Measurements from ENCODE around the gene DNAJB8. TPM values are rescaled to one million over a fixed set of nuclear protein-coding genes. Genes with fewer than 3 reads are reported as not detected.

Gene DNAJB8
- total and polyA plus RNA-seq, 9 of the 15 experiments (the other 6 are each of a cell fraction or from before 2014, with no cell fraction given): not detected

DNA sequence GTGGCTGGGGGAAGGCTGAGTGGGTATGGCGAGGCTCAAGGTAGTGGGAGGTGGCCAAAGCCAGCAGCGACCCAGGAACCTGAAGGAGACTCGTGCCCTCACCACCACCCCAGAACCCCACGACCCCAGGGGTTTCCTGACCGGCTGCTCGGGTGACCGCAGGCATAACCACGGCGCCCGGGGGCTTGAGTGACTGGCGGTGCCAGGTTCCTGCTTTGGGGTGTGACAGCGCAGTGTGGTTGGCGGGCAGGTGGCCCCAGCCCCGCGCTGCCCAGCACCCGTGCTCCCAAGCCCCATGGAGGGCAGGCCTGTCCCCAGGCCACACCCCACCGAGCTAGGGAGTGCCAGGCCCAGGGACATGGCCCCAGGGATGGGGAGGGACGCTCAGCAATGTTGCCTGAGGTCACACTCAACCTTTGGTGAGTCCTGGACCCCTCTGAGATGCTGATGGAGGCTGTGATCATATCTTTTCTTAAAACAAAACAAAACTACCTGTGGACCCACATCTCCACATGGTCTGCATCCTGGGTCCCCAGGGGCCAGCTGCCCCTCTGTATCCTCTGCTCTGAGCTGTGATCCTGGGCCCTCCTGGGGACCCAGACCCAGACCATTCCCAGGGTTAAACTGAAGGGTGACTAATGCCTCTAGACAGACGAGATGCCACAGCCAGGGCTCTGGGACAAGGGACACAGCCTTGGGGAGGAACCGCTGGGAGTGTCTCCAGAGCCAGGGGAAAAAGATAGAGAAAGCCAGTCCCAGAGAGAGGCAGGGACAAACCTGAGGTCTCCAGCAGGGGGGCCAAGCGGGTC, 13.0 kb downstream of the DNAJB8 start:
- Histone ChIP-seq H3K9ac (ENCODE audit: insufficient read depth in 1 of 2, low read depth in 2 of 2, low read length in 2 of 2) (no peak overlapping the region), H3K9me1 (ENCODE audit: control insufficient read depth, insufficient read depth, low read length) (no peaks in the 10 kb centered on the region), H3K4me3 (no peak overlapping the region), H3K4me1 (replicated peaks in 1 of 2; ENCODE audit: control insufficient read depth in 2 of 2, insufficient read depth in 2 of 2, low read length in 2 of 2) (peaks cover 6 to 49% of the 10 kb centered on the region in 2 experiments; a peak in 3 of 5 replicates), H3K27ac (ENCODE audit: extremely low read depth, low read depth, low read length) (no peak overlapping the region), H3K4me2 (ENCODE audit: insufficient read depth, low read length) (no peak overlapping the region), H3K36me3 (ENCODE audit: control insufficient read depth, insufficient read depth, low read length) (no peaks in the 10 kb centered on the region), H2AFZ (ENCODE audit: low read depth, low read length) (no peak overlapping the region), H3K27me3 (ENCODE audit: control insufficient read depth in 2 of 2, insufficient read depth in 2 of 2, low read length in 2 of 2) (no peaks in the 10 kb centered on the region; a peak in 3 of 5 replicates), H4K20me1 (replicated peaks; ENCODE audit: control insufficient read depth, insufficient read depth, low read length) (no peaks in the 10 kb centered on the region), H3K9me3 (replicated peaks; ENCODE audit: control insufficient read depth, insufficient read depth, low read depth, low read length) (no peaks in the 10 kb centered on the region), H3K79me2 (ENCODE audit: control insufficient read depth, insufficient read depth, low read length) (no peaks in the 10 kb centered on the region)
- BruUV-seq (replicated peaks): no TSS peak
- FAIRE-seq (no peak), DNase-seq (ENCODE audit: extremely low read depth in 1 of 4, low spot score in 3 of 4) (no peak), ATAC-seq (peak; percentile 44)
- intact Hi-C loops (cut with micrococcal nuclease): no loop called here
- ChIA-PET POLR2A (interaction anchor here (0.7 kb wide), 1 partner anchor 12 kb away, joined by 3 read pairs; no protein-coding TSS in a partner anchor), CTCF (ENCODE audit: low intra/inter-chr PET ratio) (no interaction called here)
- no peak for TF ChIP-seq HDAC1 (IDR thresholded peaks at IDR 0.05)
- TF ChIP-seq SRSF9 (IDR thresholded peaks at IDR 0.05; ENCODE audit: borderline replicate concordance, low read depth, low read length): no peak
- TF ChIP-seq ZC3H4 (CRISPR knock-in tag; IDR thresholded peaks at IDR 0.05; ENCODE audit: borderline replicate concordance): no peak
- no peak for TF ChIP-seq ZNF717 (CRISPR knock-in tag; IDR thresholded peaks at IDR 0.05)
- TF ChIP-seq PHB2 (IDR thresholded peaks at IDR 0.05; ENCODE audit: low read depth): no peak
- TF ChIP-seq ZNF696 (CRISPR knock-in tag; conservative IDR thresholded peaks at IDR 0.05): no peak
- no peak for TF ChIP-seq U2AF2 (optimal IDR thresholded peaks at IDR 0.05; ENCODE audit: low read depth, low read length)
- TF ChIP-seq SAFB (IDR thresholded peaks at IDR 0.05; ENCODE audit: borderline replicate concordance, low read depth, low read length): no peak
- WGBS (ENCODE audit: insufficient coverage, low coverage, missing lambda C conversion rate): 35% methylated on average over 6 of the region's 21 CpGs
- in situ Hi-C loops (cut with MboI): no loop called here

All from K562 (cell line).